Activated T-helper 1 cell treated with anti-CD3 and anti-CD28 coated beads, Interleukin-2, amount 50 U/mL, for 16 hours (primary cell): ENCODE measurements around the gene CBX1.
A peak's percentile ranks its signal among the peaks of the same experiment; 100 is the strongest.
"Not testable (repeated sequence)": the region's sequence is repeated elsewhere in the genome, so short reads cannot be mapped to it uniquely, and the experiment has no call there.

Experiments
- DNase-seq, 2 donors: peaks; one replicate each; pipeline ENCODE4 v3.0.0-alpha.2; 2020; ENCODE audit warnings: low read depth in 1 of 2, low spot score in 1 of 2

The CBX1 gene

DNA sequence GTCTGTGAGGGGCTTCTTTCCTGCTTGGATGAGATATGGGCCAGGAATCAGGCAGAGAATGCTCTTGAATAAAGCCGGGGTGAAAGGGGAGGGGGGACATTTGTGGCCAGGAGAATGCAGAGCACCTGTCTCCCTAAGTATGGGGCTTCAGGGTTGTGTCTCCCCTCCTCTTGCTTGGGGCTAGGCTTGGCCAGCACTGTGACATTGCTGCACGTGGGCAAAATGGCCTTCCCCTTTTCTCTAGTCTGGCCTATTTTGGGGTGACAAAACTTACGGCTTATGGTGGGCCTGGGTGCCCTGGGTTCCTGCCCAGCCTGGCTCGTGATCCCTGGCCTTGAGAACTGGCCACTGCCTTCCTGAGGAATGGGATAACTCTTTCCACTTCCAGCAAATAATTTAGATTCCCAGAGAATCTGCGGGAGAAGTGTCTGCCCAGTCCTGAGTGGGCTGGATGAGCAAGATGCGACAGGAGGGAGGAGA is 47.5 kb downstream of the CBX1 start:
- DNase-seq = no peak

DNA sequence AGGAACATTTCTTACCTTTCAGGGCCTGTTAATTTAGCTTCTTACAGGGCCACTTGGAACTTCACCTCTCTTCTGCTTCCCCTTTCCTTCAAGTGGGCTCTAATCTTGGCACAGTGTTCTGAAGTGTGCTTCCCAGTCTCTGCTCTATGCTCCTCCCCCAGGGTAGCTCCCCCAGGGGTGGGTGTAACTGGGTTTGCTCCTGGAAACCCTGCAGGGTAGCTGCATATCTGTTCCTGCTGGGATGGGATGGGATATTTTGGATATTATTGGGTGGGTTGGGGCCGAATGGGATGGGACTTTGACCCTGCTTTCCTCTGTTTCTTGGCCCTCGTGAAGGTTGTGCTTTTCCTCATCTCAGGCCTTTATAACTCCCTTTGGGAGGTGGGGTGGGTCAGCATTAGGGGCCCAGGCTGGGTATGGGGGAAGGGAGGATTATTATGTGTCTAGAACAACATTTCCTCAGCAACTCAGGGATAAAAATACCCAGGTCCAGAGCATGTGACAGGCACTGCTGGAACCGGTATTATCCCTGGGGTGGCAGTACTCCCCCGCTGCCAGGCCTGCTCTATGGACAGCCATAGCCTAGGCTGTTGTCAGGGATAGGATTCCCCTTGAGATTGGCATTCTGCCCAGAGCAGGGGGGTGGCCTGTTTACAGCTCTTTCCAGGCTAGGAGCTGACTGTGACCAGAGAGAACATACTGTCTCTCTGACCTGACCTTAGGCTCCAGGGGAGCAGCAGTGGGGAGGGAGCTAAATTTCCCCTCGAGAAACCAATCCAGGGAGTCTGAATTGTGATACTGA is 48.1 kb downstream of the CBX1 start:
- DNase-seq = no peak

DNA sequence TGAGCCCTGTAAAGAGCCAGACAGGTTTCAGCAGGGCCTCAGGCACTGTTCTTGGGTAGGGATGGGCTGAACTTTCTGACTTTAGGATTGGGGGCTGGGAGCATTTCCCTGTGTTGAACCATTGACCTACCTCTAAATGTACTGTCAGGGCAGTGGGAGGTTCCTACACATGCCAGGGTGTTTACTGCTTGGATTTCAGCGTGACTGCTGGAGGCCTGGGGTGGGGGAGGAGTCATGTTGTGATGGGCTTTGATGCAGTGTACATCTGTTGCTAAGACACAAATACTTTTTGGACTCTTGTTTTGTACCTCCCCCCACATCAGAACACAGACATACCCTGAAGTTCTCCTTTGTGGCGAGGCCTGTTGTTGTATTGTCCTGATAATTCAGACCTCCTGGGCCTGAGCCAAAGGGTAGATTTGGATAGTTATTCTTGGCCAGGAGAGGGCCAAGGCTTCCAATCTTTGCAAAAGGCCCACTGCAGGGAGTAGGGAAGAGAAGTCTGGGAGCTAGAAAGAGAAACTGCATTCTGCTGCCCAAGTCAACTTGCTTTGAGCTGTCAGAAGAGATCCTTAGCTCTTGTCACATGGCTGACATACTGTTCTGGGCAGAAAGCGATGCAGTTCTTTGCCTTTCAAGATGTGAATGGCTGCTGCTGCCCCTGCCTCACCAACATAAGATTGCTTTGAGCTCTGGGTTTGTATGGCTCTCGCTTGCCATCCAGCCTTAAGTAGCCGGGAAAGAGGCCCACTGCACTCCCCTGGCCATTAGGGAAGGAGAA is 49.4 kb downstream of the CBX1 start:
- DNase-seq = no peak

DNA sequence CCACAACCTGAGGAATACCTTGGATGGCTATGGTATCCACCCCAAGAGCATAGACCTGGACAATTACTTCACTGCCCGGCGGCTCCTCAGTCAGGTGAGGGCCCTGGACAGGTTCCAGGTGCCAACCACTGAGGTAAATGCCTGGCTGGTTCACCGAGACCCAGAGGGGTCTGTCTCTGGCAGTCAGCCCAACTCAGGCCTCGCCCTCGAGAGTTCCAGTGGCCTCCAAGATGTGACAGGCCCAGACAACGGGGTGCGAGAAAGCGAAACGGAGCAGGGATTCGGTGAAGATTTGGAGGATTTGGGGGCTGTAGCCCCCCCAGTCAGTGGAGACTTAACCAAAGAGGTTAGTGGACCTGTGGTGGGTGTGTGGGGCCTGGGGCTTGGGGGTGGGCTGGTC is 50.0 kb downstream of the CBX1 start:
- no peak for DNase-seq

DNA sequence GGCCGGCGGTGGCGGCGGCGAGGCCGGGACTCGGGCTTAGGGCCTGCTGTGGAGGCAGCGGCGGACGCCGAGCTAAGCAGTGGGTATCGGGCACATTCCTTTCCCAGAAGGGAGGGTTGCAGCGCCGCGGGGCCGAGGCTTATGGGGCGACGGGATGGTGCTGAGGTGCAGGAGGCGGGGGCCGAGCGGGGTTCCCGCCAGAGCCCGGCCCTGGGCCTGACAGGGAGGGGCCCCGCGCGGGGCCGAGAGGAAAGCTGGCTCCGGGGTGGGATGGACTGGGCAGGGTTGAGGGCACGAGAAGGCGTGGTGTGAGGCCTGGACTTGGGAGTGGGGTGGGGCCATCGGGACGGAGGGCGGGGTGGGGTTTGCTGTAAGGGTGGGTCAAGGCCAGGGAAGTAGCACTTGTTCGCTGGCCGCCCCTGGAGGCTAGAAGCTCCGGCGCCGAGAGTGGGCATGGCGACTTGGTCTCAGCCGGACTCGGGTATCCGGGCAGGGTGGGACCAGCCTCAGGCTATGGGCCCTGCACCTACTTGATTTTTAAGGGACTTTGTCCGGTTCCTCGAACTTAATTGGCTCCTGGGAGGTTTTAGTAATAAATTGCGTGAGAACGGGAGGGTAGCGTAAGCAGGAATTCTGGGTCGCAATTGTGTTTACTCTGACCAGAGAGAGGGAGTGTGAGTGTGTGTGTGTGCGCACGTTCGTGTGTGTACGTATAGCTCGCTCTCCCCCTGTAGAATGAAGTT is 52.7 kb downstream of the CBX1 start:
- peak in 1 of 2 donors; percentile 8 for DNase-seq

DNA sequence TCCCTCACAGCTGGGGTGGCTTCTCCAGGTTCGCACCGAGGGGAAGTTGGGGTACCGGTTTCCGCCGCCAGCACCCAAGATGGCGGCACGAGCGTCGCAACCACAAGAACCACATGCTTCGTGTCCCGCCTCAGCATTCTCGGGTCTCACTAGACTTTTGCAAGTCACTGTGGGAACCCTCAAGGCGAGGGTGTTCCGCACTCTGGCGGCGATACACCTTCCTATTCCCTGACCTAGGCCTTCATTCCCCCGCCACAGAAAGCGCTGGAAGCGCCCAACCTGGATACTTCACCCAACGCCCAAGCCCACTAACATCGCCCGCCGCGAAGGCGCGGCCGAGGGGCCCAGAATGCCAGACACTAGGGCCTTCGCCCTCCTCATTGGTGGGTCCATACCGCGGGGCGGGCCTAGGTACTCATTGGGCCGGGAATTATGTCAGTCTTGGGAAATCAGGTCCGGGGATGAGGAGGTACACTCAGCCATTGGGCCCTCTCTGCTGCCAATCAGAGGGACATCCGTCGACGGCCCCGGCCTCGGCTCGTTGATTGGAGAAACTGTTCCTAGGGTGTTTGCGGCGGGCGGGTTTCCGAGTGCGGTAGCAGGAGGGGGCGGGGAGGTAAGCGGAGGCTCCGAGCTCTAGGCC is 53.4 kb downstream of the CBX1 start, which contains the start of gene NFE2L1:
Gene NFE2L1 (plus strand): TSS at position 619 of the 643 bp plus-strand sequence. CDS start 2,760 bp downstream, outside the sequence.
- DNase-seq = peak; percentile 92 to 96

DNA sequence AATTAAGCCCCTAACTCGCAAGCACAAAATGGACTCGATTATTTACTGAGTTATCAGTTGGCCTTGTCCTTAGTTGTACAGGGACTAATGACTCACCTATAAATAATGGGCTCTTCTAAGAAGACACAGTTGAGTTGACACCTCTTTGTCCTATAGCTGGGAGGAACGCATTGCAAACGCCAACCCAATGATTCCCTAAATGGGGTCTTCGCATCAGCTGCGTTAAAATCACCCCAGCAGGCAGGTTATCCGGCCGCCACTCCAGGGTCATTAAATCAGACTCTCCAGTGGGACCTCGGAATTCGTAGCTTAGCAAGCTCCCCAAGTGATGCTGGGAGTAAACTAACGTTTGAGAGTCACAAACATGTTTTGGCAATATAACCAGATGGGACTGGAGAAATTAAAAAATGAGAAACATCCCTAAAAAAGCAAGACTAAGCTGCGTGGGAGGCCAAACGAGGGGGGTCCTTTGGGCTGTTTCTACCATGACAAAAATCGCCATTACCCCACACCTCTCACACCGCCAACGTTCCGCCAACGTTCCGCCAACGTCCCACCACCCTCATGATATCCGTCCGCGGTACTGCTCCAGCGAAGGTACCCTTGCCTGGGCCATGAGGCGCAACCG is 54.1 kb downstream of the CBX1 start:
- DNase-seq = no peak

DNA sequence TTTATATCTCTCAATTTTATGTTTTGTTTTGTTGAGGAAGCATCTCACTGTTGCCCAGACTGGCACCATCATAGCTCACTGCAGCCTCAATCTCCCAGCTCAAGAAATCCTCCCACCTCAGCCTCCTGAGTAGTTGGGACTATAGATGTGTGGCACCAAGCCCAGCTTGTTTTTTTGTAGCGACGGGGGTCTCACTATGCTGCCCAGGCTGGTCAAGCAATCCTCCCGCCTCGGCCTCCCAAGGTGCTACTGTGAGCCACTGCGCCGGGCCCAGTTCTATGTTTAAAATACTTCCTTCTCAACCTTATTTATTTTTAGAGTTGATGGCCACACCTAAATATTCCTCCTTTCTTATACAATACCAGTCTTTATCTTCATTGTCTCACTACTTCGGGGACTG is 55.0 kb downstream of the CBX1 start:
- no peak for DNase-seq

DNA sequence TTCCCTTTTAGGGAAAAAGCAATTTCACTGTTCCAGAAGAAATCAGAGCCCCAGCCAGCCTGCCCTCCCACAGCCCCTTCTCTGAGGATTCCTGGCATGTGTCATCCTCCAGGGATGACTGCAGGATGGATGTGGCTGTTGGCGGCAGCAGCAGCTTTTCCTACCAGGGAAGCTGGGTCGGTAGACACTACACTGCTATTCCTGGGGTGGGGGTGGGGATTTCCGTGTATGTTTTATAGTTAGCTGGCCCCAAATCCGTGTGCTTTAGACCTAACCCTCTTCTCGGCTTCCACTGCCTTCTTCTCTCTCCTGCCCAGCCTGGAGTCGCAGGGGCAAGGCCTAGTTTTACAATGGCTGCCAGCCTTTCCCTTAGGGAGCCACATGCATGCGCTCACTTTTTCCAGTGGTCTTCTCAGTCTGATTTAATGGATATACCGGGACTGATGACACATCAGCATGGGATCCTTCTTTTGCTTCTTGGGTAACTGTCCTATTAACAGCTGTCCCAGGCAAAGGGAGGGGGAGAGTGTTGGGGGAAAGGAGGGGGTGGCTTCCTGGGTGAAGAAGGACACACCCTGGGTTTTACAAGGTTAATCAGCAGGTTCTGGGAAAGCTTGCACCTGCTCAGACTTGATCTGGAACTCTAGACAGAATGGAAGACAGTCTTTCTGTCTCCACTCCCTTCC is 55.8 kb downstream of the CBX1 start:
- no peak for DNase-seq

DNA sequence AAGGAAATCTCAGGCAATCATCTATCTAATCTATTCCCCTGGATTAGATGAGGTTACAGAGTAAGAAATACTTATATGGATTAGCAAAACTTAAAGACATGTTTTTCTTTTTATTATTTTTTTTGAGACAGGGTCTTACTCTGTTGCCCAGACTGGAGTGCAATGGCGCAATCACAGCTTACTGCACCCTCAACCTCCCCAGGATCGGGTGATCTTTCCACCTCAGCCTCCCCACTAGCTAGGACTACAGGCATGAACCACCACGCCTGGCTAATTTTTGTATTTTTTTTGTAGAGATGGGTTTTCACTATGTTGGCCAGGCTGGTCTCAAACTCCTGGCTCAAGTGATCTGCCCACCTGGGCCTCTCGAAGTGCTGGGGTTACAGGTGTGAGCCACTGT is 56.4 kb downstream of the CBX1 start:
- DNase-seq = no peak

DNA sequence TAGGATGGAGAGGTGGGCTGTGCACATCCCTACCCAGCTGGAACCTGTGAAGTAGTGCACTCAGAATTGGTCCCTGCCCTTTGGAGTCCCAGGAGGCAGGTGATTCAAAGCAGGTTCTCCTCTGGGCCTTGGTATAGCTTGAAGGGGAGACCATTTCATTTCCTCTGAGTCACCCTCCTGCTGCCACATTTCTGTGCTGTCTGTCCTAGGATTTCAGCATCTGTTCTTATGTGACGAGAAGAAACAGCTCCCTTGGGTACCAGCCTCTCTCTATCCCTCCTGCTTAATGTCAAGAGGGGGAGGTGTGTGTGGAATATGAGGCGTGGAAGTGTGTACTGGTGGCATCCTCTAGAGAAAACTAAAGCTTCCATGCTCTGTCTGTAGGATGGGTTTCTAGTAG is 58.1 kb downstream of the CBX1 start:
- DNase-seq = no peak

DNA sequence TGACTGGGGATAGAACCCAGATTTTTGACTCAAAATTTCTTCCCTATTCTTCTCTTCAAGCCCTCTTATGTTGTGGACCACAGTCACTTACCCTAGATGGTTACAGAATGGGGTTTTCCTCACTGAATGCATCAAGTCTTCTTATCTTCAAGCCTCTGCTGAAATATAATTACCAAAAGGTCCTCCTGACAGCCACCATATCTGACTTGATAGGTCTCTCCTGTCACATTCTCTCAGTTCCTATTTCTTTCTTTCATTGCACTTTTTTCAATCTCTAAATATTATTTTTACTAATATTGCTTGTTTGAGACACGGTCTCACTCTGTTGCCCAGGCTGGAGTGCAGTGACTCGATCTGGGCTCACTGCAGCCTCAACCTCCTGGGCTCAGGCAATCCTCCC is 62.6 kb downstream of the CBX1 start:
- no peak for DNase-seq

DNA sequence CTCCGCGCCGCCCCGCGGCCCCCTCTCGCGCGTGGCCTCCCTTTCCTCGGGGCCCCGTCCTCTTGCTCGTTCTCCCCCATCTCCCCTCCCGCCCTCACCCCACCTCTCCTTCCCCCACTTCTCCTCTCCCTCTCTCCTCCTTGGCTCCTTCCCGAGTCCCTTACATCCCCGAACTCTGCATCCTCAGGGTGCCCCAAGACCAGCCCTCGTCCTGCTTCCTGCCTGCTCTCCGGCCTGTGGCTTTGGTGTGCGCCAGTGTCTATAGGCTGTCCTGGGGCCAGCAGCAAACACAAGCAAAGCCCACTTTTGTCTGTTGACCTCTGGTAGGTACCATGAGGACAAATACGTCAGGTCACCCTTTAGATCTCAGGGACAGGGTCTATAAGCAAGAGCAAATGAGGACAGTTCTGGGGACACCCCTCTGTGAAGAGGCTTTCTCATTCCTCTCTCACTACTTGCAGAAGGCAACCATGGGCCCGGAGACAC is 63.4 kb downstream of the CBX1 start:
- no peak for DNase-seq

DNA sequence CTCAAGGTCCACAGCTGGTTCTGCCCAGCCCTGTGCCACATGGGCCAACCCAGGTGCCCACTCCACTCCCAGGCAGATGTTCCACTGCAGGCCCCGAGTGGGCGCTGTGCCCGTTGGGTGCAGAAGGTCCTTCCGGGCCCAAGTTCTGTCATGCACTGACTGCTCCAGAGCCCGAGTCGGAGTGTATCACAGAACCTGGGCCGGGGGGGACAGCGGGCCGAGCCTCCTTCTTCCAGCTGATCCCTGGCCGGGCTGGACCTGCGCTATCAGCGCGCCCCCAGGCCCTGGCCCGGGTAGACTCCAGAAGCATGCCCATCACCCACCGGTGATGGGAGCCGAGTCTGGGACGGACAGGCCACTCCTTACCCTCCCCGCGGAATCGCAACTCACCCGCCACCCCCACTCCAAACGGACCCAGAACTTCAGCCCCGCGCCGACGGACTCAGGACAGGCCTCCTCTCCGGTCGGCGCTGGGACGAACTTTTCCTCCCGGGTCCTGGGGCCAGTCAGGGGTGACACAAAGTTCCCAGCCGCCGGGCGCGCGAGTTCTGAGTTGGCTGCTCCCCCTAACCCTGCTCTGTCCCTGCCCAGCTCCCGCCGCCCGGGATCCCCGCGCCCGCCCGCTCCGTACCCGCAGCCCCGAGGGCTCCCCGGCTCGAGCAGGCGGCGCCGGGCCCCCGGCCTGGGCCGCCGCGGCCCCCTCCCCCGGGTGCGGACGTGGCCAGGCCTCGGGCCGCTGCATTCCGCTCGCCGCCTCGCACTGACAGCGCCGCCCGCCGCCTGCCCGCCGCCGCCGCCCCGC is 64.0 kb downstream of the CBX1 start, which contains the start of gene COPZ2:
Gene COPZ2 (minus strand): TSS at position 762 of the 802 bp plus-strand sequence. CDS start 20 bp downstream, at position 742.
- DNase-seq = peak; percentile 31 to 44

DNA sequence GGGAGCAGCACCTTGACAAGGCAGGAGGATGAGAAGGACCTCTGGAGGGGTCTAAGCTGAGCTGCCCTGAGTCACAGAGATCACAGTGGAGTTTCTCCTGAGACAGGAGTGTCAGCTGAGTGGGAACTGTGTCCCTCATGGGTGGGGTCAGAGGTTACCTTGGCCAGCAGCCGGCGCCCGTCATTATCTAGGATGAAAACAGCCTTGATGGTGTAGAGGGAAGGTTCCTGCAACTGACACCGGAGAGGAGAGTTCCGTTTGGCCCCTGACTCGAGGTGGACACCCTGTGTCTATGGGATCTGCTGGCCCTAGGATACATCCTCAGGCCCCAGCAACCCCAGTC is 64.6 kb downstream of the CBX1 start:
- DNase-seq = no peak

DNA sequence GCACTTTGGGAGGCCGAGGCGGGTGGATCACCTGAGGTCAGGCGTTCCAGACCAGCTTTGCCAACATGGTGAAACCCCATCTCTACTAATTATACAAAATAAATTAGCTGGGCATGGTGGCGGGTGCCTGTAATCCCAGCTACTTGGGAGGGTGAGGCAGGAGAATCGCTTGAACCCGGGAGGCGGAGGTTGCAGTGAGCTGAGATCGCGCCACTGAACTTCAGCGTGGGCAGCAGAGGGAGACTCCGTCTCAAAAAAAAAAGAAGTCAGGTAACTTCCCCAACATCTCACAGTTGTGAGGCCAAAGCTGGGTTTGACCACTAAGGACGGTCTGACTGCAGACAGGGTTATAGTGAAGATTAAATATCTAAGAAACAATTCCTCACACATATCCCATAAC is 66.5 kb downstream of the CBX1 start:
- DNase-seq = not testable (repeated sequence)

DNA sequence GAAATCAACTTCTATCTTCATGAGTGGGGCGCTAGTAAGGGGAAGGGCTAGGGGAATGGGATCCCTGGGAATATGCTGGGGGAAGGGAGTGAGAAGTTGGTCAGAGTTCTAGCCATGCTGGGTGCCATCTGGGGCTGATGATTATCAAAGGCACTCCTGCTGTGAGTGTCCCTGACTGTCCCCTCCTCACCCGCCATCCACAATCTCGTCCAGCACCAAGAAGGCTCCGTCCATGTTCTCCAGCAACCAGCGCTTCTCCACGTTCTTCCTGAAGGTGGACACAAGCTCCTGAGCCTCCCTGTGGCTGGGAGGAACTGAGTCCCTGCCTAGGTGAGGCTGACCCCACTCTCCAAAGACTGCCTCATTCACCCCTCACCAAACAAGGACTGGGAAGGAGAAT is 69.3 kb downstream of the CBX1 start:
- no peak for DNase-seq

DNA sequence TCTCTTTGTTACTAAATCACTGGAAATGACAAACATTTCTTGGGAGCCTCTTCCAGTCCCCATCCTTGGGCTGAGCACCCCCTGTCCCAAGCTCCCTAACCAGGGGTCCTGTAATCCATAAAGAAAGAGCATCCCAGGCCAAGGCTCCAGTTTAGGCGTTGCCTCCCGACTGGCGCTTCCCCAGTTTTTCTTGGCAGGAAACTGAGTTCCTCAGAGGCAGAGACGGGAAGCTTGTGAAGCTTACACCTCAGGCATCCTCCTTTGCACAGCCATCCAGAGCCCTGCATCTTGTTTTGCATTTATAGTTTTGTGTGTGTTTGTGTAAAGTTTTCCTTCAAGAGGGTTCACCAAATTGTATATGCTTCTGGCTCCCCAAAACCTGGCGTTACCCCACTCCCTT is 70.7 kb downstream of the CBX1 start:
- no peak for DNase-seq

DNA sequence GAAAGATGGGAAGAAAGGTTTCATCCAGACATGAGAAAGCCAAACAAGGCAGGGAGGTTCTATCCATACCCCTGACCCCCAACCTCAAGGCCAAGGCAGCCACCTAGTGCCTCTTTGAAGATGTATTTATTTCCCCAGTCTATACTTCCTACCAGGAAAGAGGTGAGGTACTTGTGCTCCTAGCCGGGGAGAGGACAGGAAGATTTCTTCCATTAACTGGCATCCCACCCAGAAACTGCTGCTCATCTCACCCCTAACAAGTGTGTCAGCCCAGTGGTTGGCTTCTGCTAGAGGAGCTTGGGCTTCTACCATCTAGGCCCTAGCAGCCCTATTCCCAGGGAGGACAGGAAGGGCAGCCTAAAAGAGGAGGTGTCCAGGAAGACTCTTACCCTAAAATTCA is 72.5 kb downstream of the CBX1 start:
- no peak for DNase-seq
